ENCODE results near the gene KRTAP6-1. TPM values are rescaled to one million over a fixed set of nuclear protein-coding genes. Genes with fewer than 3 reads are reported as not detected.

Gene KRTAP6-1
- total RNA-seq, 2 donors from 2014 or later: not detected

GRCh38 chr21:30605968-30606367 lies 7.8 kb downstream of the KRTAP6-1 start:
- Mint-ChIP-seq H3K27me3 (peaks cover 4% of the 10 kb centered on the region), H3K27ac (no peak overlapping the region), H3K9me3 (peaks cover 8% of the 10 kb centered on the region), H3K4me3 (no peak overlapping the region), H3K36me3 (ENCODE audit: low read depth) (no peaks in the 10 kb centered on the region), H3K4me1 (no peaks in the 10 kb centered on the region)
- no peak for ATAC-seq (replicated peaks)

GRCh38 chr21:30600787-30601186 lies 12.9 kb downstream of the KRTAP6-1 start, which contains the start of gene KRTAP22-1:
KRTAP22-1 (plus strand) TSS chr21:30601087.
- no peak within 1 kb of the TSS for H3K27ac Mint-ChIP-seq
- no peak within 1 kb of the TSS for H3K4me3 Mint-ChIP-seq
- no peaks in the 10 kb centered on the region for H3K36me3 Mint-ChIP-seq (ENCODE audit: low read depth)
- peaks cover 4% of the 10 kb centered on the region for H3K27me3 Mint-ChIP-seq
- no peaks in the 10 kb centered on the region for H3K4me1 Mint-ChIP-seq
- peaks cover 5% of the 10 kb centered on the region for H3K9me3 Mint-ChIP-seq
- ATAC-seq (replicated peaks): no peak

GRCh38 chr21:30598802-30599201 lies 14.9 kb downstream of the KRTAP6-1 start, which contains the start of gene KRTAP6-2:
KRTAP6-2 (minus strand) TSS chr21:30598902; CDS start chr21:30598874, 28 bp downstream.
- H3K27me3 Mint-ChIP-seq: peaks cover 4% of the 10 kb centered on the region
- no peaks in the 10 kb centered on the region for H3K4me1 Mint-ChIP-seq
- no peak for ATAC-seq (replicated peaks)
- H3K27ac Mint-ChIP-seq: no peak within 1 kb of the TSS
- H3K36me3 Mint-ChIP-seq (ENCODE audit: low read depth): no peaks in the 10 kb centered on the region
- no peak within 1 kb of the TSS for H3K4me3 Mint-ChIP-seq
- peaks cover 5% of the 10 kb centered on the region for H3K9me3 Mint-ChIP-seq

- no peaks in the 10 kb centered on the region for H3K9me3 Mint-ChIP-seq
- H3K27ac Mint-ChIP-seq: no peak within 1 kb of the TSS
- H3K27me3 Mint-ChIP-seq: no peaks in the 10 kb centered on the region
- ATAC-seq (replicated peaks): no peak
- H3K36me3 Mint-ChIP-seq (ENCODE audit: low read depth): no peaks in the 10 kb centered on the region
- no peaks in the 10 kb centered on the region for H3K4me1 Mint-ChIP-seq
- no peak within 1 kb of the TSS for H3K4me3 Mint-ChIP-seq
Measured at GRCh38 chr21:30592140-30592539, 21.6 kb downstream of the KRTAP6-1 start, which contains the start of gene KRTAP6-3. KRTAP6-3 (plus strand) TSS chr21:30592440; CDS start chr21:30592446, 6 bp downstream.

- no peak for ATAC-seq (replicated peaks)
- H3K27me3 Mint-ChIP-seq: no peaks in the 10 kb centered on the region
Measured at GRCh38 chr21:30590297-30590696, 23.4 kb downstream of the KRTAP6-1 start, which contains the start of gene KRTAP22-2. KRTAP22-2 (minus strand) TSS chr21:30590397.

GRCh38 chr21:30582870-30583269 lies 30.9 kb downstream of the KRTAP6-1 start:
- H3K4me3 Mint-ChIP-seq: no peak overlapping the region
- no peaks in the 10 kb centered on the region for H3K4me1 Mint-ChIP-seq
- peaks cover 8% of the 10 kb centered on the region for H3K27me3 Mint-ChIP-seq
- no peak overlapping the region for H3K27ac Mint-ChIP-seq
- no peak for ATAC-seq (replicated peaks)
- no peaks in the 10 kb centered on the region for H3K36me3 Mint-ChIP-seq (ENCODE audit: low read depth)
- no peaks in the 10 kb centered on the region for H3K9me3 Mint-ChIP-seq

More at GRCh38 chr21:30590297-30590696, 23.4 kb downstream of the KRTAP6-1 start, which contains the start of gene KRTAP22-2:
- H3K4me1 Mint-ChIP-seq: no peaks in the 10 kb centered on the region
- H3K27ac Mint-ChIP-seq: no peak within 1 kb of the TSS
- no peaks in the 10 kb centered on the region for H3K9me3 Mint-ChIP-seq
- no peaks in the 10 kb centered on the region for H3K36me3 Mint-ChIP-seq (ENCODE audit: low read depth)
- H3K4me3 Mint-ChIP-seq: no peak within 1 kb of the TSS

- Mint-ChIP-seq H3K9me3 (no peaks in the 10 kb centered on the region), H3K27me3 (peaks cover 10% of the 10 kb centered on the region), H3K4me3 (no peak overlapping the region), H3K4me1 (no peaks in the 10 kb centered on the region), H3K36me3 (ENCODE audit: low read depth) (no peaks in the 10 kb centered on the region), H3K27ac (no peak overlapping the region)
- no peak for ATAC-seq (replicated peaks)
Measured at GRCh38 chr21:30580132-30580531, 33.6 kb downstream of the KRTAP6-1 start.

GRCh38 chr21:30579346-30579745 lies 34.4 kb downstream of the KRTAP6-1 start:
- no peak overlapping the region for H3K4me3 Mint-ChIP-seq
- no peaks in the 10 kb centered on the region for H3K36me3 Mint-ChIP-seq (ENCODE audit: low read depth)
- no peaks in the 10 kb centered on the region for H3K9me3 Mint-ChIP-seq
- H3K4me1 Mint-ChIP-seq: no peaks in the 10 kb centered on the region
- H3K27ac Mint-ChIP-seq: no peak overlapping the region
- peaks cover 6% of the 10 kb centered on the region for H3K27me3 Mint-ChIP-seq
- no peak for ATAC-seq (replicated peaks)

GRCh38 chr21:30577766-30578165 lies 36.0 kb downstream of the KRTAP6-1 start:
- peak; percentile 56 for ATAC-seq (replicated peaks)
- no peak overlapping the region for H3K27ac Mint-ChIP-seq
- no peaks in the 10 kb centered on the region for H3K36me3 Mint-ChIP-seq (ENCODE audit: low read depth)
- no peaks in the 10 kb centered on the region for H3K9me3 Mint-ChIP-seq
- no peak overlapping the region for H3K4me3 Mint-ChIP-seq
- H3K4me1 Mint-ChIP-seq: no peaks in the 10 kb centered on the region
- peaks cover 3% of the 10 kb centered on the region for H3K27me3 Mint-ChIP-seq

GRCh38 chr21:30567617-30568016 lies 46.1 kb downstream of the KRTAP6-1 start:
- Mint-ChIP-seq H3K9me3 (no peaks in the 10 kb centered on the region), H3K27ac (no peak overlapping the region), H3K4me1 (no peaks in the 10 kb centered on the region), H3K4me3 (no peak overlapping the region), H3K36me3 (ENCODE audit: low read depth) (no peaks in the 10 kb centered on the region), H3K27me3 (no peaks in the 10 kb centered on the region)
- no peak for ATAC-seq (replicated peaks)

- Mint-ChIP-seq H3K27ac (no peak overlapping the region), H3K9me3 (no peaks in the 10 kb centered on the region), H3K36me3 (ENCODE audit: low read depth) (no peaks in the 10 kb centered on the region), H3K4me3 (no peak overlapping the region), H3K4me1 (no peaks in the 10 kb centered on the region), H3K27me3 (no peaks in the 10 kb centered on the region)
- ATAC-seq (replicated peaks): no peak
Measured at GRCh38 chr21:30563630-30564029, 50.1 kb downstream of the KRTAP6-1 start.

Other genes with a start within 250 kb of the KRTAP6-1 start
- gene KRTAP13-2, start 241.7 kb downstream of the KRTAP6-1 start, total RNA-seq: not detected
- gene KRTAP13-1, start 217.9 kb downstream of the KRTAP6-1 start, total RNA-seq: not detected
- not detected for gene KRTAP13-3, start 188.0 kb downstream of the KRTAP6-1 start, total RNA-seq
- not detected for gene KRTAP13-4, start 183.7 kb downstream of the KRTAP6-1 start, total RNA-seq
- not detected for gene KRTAP15-1, start 173.7 kb downstream of the KRTAP6-1 start, total RNA-seq
- not detected for gene KRTAP19-1, start 133.6 kb downstream of the KRTAP6-1 start, total RNA-seq
- gene KRTAP19-2, start 126.5 kb downstream of the KRTAP6-1 start, total RNA-seq: not detected
- not detected for gene KRTAP19-3, start 121.9 kb downstream of the KRTAP6-1 start, total RNA-seq
- gene KRTAP19-4, start 116.8 kb downstream of the KRTAP6-1 start, total RNA-seq: not detected
- not detected for gene KRTAP19-5, start 111.8 kb downstream of the KRTAP6-1 start, total RNA-seq
- gene KRTAP19-6, start 72.1 kb downstream of the KRTAP6-1 start, total RNA-seq: not detected
- gene KRTAP19-7, start 52.6 kb downstream of the KRTAP6-1 start, total RNA-seq: not detected
- gene KRTAP22-2, start 23.5 kb downstream of the KRTAP6-1 start, total RNA-seq: not detected
- gene KRTAP6-3, start 21.5 kb downstream of the KRTAP6-1 start, total RNA-seq: not detected
- gene KRTAP6-2, start 15.0 kb downstream of the KRTAP6-1 start, total RNA-seq: not detected
- gene KRTAP22-1, start 12.8 kb downstream of the KRTAP6-1 start, total RNA-seq: not detected
- not detected for gene KRTAP20-1, start 2.5 kb upstream of the KRTAP6-1 start, total RNA-seq
- gene KRTAP20-4, start 6.7 kb upstream of the KRTAP6-1 start, total RNA-seq: not detected
- not detected for gene KRTAP20-2, start 21.3 kb upstream of the KRTAP6-1 start, total RNA-seq
- gene KRTAP20-3, start 28.9 kb upstream of the KRTAP6-1 start, total RNA-seq: not detected
- not detected for gene KRTAP21-3, start 104.8 kb upstream of the KRTAP6-1 start, total RNA-seq
- not detected for gene KRTAP21-2, start 133.3 kb upstream of the KRTAP6-1 start, total RNA-seq
- gene KRTAP21-1, start 141.5 kb upstream of the KRTAP6-1 start, total RNA-seq: not detected
- not detected for gene KRTAP8-1, start 199.3 kb upstream of the KRTAP6-1 start, total RNA-seq
- not detected for gene KRTAP7-1, start 215.8 kb upstream of the KRTAP6-1 start, total RNA-seq